Lung (tissue), 12 donors: ENCODE results near the gene ZSCAN9. TPM values are rescaled to one million over a fixed set of nuclear protein-coding genes. Genes with fewer than 3 reads are reported as not detected.

Source experiments
- ATAC-seq: fragments of 200-7000 bp; cut with Tn5 transposase; one replicate; pipeline ENCODE4 v1.9.1; 2020; ENCODE audit warnings: moderate number of reproducible peaks; ENCODE audit not compliant: insufficient read depth, low FRiP score
- DNase-seq, 3 donors: peaks; one replicate each; pipeline ENCODE4 v3.0.0-alpha.2; 2013 to 2017
- H3K27ac ChIP-seq, 2 donors: one replicate each; pipeline ENCODE4 v1.5.1; 2013; ENCODE audit warnings: mild to moderate bottlenecking in 2 of 2, moderate library complexity in 2 of 2, control low read depth in 1 of 2, inconsistent platforms in 1 of 2, low read depth in 1 of 2, low read length in 1 of 2
- H3K27me3 ChIP-seq, 3 donors: one replicate each; pipeline ENCODE4 v1.5.1; 2013; ENCODE audit warnings: low read length in 2 of 3; ENCODE audit not compliant: control insufficient read depth in 3 of 3, insufficient read depth in 3 of 3
- H3K36me3 ChIP-seq, 4 donors: one replicate each; pipeline ENCODE4 v1.5.1; 2013; ENCODE audit warnings: low read length in 4 of 4, mild to moderate bottlenecking in 1 of 4, moderate library complexity in 1 of 4; ENCODE audit not compliant: control insufficient read depth in 4 of 4, insufficient read depth in 4 of 4
- H3K4me1 ChIP-seq, 5 donors: one replicate each; pipeline ENCODE4 v1.5.1; 2013; ENCODE audit warnings: low read length in 5 of 5, mild to moderate bottlenecking in 2 of 5, moderate library complexity in 1 of 5; ENCODE audit not compliant: control insufficient read depth in 5 of 5, insufficient read depth in 5 of 5
- H3K4me3 ChIP-seq: one replicate; pipeline ENCODE4 v1.5.1; 2013; ENCODE audit warnings: mild to moderate bottlenecking, control low read depth, moderate library complexity
- H3K9ac ChIP-seq, 2 donors: one replicate each; pipeline ENCODE4 v1.5.1; 2013; ENCODE audit warnings: low read length in 2 of 2, control low read depth in 1 of 2; ENCODE audit not compliant: insufficient read depth in 1 of 2
- H3K9me3 ChIP-seq, 4 donors: one replicate each; pipeline ENCODE4 v1.5.1; 2013; ENCODE audit warnings: low read length in 3 of 4, mild to moderate bottlenecking in 1 of 4, moderate library complexity in 1 of 4; ENCODE audit not compliant: control insufficient read depth in 4 of 4, insufficient read depth in 3 of 4
- WGBS, 2 donors: extraction: QIAGEN DNeasy Blood & Tissue Kit; methylation state at CpG; one replicate each; pipeline ENCODE4 v1.1.7; 2013; 5-methylcytosine and 5-hydroxymethylcytosine counted together
- polyA plus RNA-seq, 2 donors: library from polyadenylated mRNA; stranded (reverse); fragments of 200-250 nt; gene quantifications; one replicate each; pipeline ENCODE4 v1.2.1, GENCODE V29; 2013
- total RNA-seq, 2 donors: library from RNA; depleted of rRNA in 1 of 2; stranded (reverse); fragments of >200 nt in 1 of 2; gene quantifications; one replicate each; pipeline ENCODE4 v1.2.1, GENCODE V29; 2014 to 2021
- TF ChIP-seq, protein P1 (sequence below): IDR thresholded peaks from 2 replicates; pipeline ENCODE4 v1.5.1; 2012; ENCODE audit warnings: mild to moderate bottlenecking; ENCODE audit errors: control extremely low read depth, extremely low read depth
- donor health status: control.
- donor health status: control.
- donor health status: Bipolar disorder and iron deficiency.
- donor health status: healthy.
- donor health status: DM: yes; HTN: yes; CAD: no.

Gene ZSCAN9
- total and polyA plus RNA-seq, 4 donors = 7.2 to 16.8 (median 9.1) TPM

DNA sequence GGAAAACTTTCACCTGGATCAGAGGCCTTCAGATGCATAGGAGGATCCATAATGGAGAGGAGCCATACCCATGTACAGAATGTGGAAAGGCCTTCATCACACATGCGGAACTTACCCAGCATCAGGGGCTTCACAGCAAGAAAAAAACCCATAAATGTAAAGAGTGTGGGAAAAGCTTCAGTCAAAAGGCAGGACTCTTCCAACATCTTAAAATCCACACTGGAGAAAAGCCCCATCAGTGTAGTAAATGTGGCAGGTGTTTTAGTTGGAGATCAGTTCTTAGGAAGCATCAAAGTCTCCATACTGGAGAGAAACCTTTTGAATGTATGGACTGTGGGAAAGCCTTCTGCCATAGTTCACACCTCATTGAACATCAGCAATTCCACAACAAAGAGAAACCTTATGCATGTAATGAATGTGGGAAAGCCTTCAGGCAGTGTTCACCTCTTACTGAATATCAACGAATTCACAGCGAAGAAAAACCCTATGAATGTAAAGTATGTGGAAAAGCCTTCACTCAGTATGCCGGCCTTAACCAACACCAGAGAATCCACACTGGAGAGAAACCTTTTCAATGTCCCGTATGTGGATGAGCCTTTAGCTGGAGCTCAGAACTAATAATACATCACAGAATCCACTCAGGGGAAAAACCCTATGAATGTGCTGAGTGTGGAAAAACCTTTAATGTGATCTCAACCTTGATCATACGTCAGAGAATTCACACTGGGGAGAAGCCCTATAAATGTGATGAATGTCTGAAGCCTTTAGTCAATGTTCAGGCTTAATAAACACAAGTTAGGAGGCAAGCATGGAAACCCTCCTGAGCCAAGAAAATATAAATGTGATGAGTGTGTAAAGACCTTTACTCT lies 36.7 kb upstream of the ZSCAN9 start:
- H3K9me3 ChIP-seq = peaks cover 0 to 27% (median 19%) of the 10 kb centered on the region in 4 donors
- TF ChIP-seq, protein P1, sequence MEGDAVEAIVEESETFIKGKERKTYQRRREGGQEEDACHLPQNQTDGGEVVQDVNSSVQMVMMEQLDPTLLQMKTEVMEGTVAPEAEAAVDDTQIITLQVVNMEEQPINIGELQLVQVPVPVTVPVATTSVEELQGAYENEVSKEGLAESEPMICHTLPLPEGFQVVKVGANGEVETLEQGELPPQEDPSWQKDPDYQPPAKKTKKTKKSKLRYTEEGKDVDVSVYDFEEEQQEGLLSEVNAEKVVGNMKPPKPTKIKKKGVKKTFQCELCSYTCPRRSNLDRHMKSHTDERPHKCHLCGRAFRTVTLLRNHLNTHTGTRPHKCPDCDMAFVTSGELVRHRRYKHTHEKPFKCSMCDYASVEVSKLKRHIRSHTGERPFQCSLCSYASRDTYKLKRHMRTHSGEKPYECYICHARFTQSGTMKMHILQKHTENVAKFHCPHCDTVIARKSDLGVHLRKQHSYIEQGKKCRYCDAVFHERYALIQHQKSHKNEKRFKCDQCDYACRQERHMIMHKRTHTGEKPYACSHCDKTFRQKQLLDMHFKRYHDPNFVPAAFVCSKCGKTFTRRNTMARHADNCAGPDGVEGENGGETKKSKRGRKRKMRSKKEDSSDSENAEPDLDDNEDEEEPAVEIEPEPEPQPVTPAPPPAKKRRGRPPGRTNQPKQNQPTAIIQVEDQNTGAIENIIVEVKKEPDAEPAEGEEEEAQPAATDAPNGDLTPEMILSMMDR = no peak
- DNase-seq = no peak
- no peak for ATAC-seq
- no peak overlapping the region for H3K9ac ChIP-seq
- no peaks in the 10 kb centered on the region for H3K27me3 ChIP-seq
- no peak overlapping the region for H3K27ac ChIP-seq
- WGBS, 2 donors = 80 to 81% methylated on average over 6 of the region's 6 CpGs
- H3K4me1 ChIP-seq = no peaks in the 10 kb centered on the region
- H3K4me3 ChIP-seq = no peak overlapping the region
- H3K36me3 ChIP-seq = no peaks in the 10 kb centered on the region

DNA sequence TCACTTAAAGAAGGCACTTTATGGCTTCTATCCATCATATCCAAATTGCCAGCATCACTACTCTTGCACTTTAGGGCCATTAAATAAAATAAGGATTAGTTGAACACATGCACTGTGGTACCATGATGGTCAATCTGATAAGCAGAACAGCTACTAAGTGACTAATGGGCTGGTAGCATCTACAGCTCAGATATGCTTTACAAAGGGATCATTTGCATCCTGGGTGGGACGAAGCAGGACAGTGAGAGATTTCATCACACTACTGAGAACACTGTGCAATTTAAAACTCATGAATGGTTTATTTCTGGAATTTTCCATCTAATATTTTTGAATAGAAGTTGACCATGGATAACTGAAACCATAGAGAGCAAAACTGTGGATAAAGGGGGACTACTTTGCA lies 25.1 kb upstream of the ZSCAN9 start:
- peaks cover 0 to 18% (median 5%) of the 10 kb centered on the region in 3 donors for H3K27me3 ChIP-seq
- WGBS, 2 donors = 60 to 66% methylated on average over 1 of the region's 1 CpG
- TF ChIP-seq, protein P1 = no peak
- no peak for DNase-seq
- H3K27ac ChIP-seq = no peak overlapping the region
- H3K9me3 ChIP-seq = peaks cover 0 to 16% (median 4%) of the 10 kb centered on the region in 4 donors
- no peaks in the 10 kb centered on the region for H3K36me3 ChIP-seq
- no peak for ATAC-seq
- H3K9ac ChIP-seq = no peak overlapping the region
- H3K4me3 ChIP-seq = no peak overlapping the region
- no peaks in the 10 kb centered on the region for H3K4me1 ChIP-seq

DNA sequence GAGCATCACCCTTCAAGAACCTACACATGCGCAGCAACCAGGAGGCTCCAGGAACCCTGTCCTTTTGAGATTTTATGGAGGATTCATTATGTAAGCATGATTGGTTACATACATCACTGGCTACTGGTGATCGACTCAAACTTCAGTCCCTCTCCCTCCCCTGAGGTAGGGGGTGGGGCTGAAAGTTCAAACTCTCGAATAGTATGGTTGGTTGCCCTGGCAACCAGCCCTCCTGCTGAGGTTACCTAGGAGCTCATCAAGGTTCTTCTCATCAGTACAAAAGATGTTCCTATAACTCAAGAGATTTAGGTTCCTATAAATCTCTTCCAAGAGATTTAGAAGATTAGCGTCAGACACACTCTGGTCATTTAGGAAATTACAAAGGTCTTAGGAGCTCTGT lies 21.9 kb upstream of the ZSCAN9 start:
- H3K27me3 ChIP-seq = peaks cover 7 to 49% (median 34%) of the 10 kb centered on the region in 3 donors
- no peak for ATAC-seq
- H3K4me1 ChIP-seq = peaks cover 0 to 10% (median 0%) of the 10 kb centered on the region in 5 donors
- TF ChIP-seq, protein P1 = no peak
- 37 to 50% methylated on average over 4 of the region's 4 CpGs for WGBS, 2 donors
- H3K36me3 ChIP-seq = no peaks in the 10 kb centered on the region
- no peak overlapping the region for H3K4me3 ChIP-seq
- H3K9me3 ChIP-seq = peaks cover 0 to 19% (median 1%) of the 10 kb centered on the region in 4 donors
- DNase-seq = no peak
- H3K27ac ChIP-seq = no peak overlapping the region
- H3K9ac ChIP-seq = no peak overlapping the region
